CD4-positive, alpha-beta T cell (primary cell): ENCODE data around the gene C2CD4A. TPM values are rescaled to one million over a fixed set of nuclear protein-coding genes. Genes with fewer than 3 reads are reported as not detected.

Source experiments
- ATAC-seq: fragments of 200-7000 bp; cut with Tn5 transposase; one replicate; pipeline ENCODE4 v1.10.0; 2022; ENCODE audit warnings: mild to moderate bottlenecking; ENCODE audit not compliant: poor library complexity
- CTCF ChIA-PET: fragments of 350-600 bp; sonication (Branson Sonifier 250); formaldehyde crosslinking; loops from one replicate; lab custom pipeline; 2021; ENCODE audit warnings: antibody characterized with exemption, inconsistent platforms; lab: Charles Lee
- POLR2A ChIA-PET: fragments of 350-600 bp; sonication (Branson Sonifier 250); formaldehyde crosslinking; loops from one replicate; lab custom pipeline; 2021; ENCODE audit warnings: antibody characterized with exemption, inconsistent platforms; lab: Charles Lee
- DNase-seq, 14 experiments: peaks; one replicate each; pipeline ENCODE4 v3.0.0-alpha.2; 2013 to 2020; ENCODE audit warnings: mixed read lengths in 2 of 14
- H3K27ac ChIP-seq, 2 donors: one replicate each; pipeline versions ENCODE4 v1.5.1 to v1.7.0; 2013; ENCODE audit warnings: low read length in 2 of 2, low read depth in 1 of 2, mild to moderate bottlenecking in 1 of 2
- H3K27me3 ChIP-seq, 2 experiments: 1 replicate in 1 of 2; 2 replicates in 1 of 2; pipeline versions ENCODE4 v1.6.1 to v1.7.0; 2013; ENCODE audit warnings: low read length in 2 of 2, control low read depth in 1 of 2, mild to moderate bottlenecking in 1 of 2, moderate library complexity in 1 of 2; ENCODE audit not compliant: insufficient read depth in 2 of 2, control insufficient read depth in 1 of 2
- H3K36me3 ChIP-seq: one replicate; pipeline ENCODE4 v1.6.1; 2013; ENCODE audit warnings: low read length, control low read depth; ENCODE audit not compliant: insufficient read depth
- H3K4me1 ChIP-seq: one replicate; pipeline ENCODE4 v1.6.1; 2013; ENCODE audit warnings: low read length, control low read depth; ENCODE audit not compliant: insufficient read depth
- H3K4me3 ChIP-seq: one replicate; pipeline ENCODE4 v1.5.1; 2013; ENCODE audit warnings: mild to moderate bottlenecking, low read length, moderate library complexity
- H3K9me3 ChIP-seq, 2 experiments: 1 replicate in 1 of 2; 2 replicates in 1 of 2; pipeline versions ENCODE4 v1.6.1 to v1.7.0; 2013; ENCODE audit warnings: low read length in 2 of 2, mild to moderate bottlenecking in 2 of 2, control low read depth in 1 of 2, moderate library complexity in 1 of 2; ENCODE audit not compliant: control insufficient read depth in 1 of 2, insufficient read depth in 1 of 2
- H3K27ac Mint-ChIP-seq: one replicate; pipeline ENCODE4 v1.8.0; 2020; ENCODE audit warnings: mixed read lengths
- H3K27me3 Mint-ChIP-seq: one replicate; pipeline ENCODE4 v1.8.0; 2021; ENCODE audit warnings: mixed read lengths
- H3K36me3 Mint-ChIP-seq: one replicate; pipeline ENCODE4 v1.8.0; 2021; ENCODE audit warnings: low read depth, mixed read lengths
- H3K4me1 Mint-ChIP-seq: one replicate; pipeline ENCODE4 v1.8.0; 2021; ENCODE audit warnings: low read depth, mixed read lengths
- H3K4me3 Mint-ChIP-seq: one replicate; pipeline ENCODE4 v1.8.0; 2020; ENCODE audit warnings: mild to moderate bottlenecking, mixed read lengths
- H3K9me3 Mint-ChIP-seq: one replicate; pipeline ENCODE4 v1.8.0; 2020; ENCODE audit warnings: mixed read lengths
- CTCF ChIP-seq: fragments of 200-600 bp; IDR thresholded peaks from one replicate; pipeline ENCODE4 v1.8.0; 2022; ENCODE audit warnings: antibody characterized with exemption, mild to moderate bottlenecking
- intact Hi-C, 2 experiments: fragments of 100-400 bp; cut with DNase I in 1 of 2; cut with micrococcal nuclease in 1 of 2; formaldehyde crosslinking; loops; one replicate each; pipeline versions ENCODE4 v1.15.1 to v1.9.0; 2023 to 2025; cut with DNase I, micrococcal nuclease
- total RNA-seq, 174 experiments: library from RNA in 2 of 174; stranded (reverse) in 2 of 174; gene quantifications; one replicate each; pipeline ENCODE4 v1.2.3 and lab custom pipeline; 2021 to 2026

C2CD4A gene
- total RNA-seq, 2 experiments from 2014 or later, result 0.19 to 0.34 TPM

- Histone ChIP-seq H3K9me3 (no peaks in the 10 kb centered on the region), H3K27me3 (no peaks in the 10 kb centered on the region), H3K4me1 (peaks cover 8% of the 10 kb centered on the region), H3K4me3 (no peak overlapping the region), H3K27ac (no peak overlapping the region), H3K36me3 (no peaks in the 10 kb centered on the region)
- CTCF ChIA-PET, result interaction anchor here (2.3 kb wide), 1 partner anchor 10 kb away, joined by 10 read pairs; the partner anchor contains the start of gene VPS13C
- H3K9me3 Mint-ChIP-seq, result peaks cover 2% of the 10 kb centered on the region
- no peaks in the 10 kb centered on the region for H3K27me3 Mint-ChIP-seq
- no peak for DNase-seq
- no peak overlapping the region for H3K27ac Mint-ChIP-seq
- H3K36me3 Mint-ChIP-seq, result peaks cover 5% of the 10 kb centered on the region
- H3K4me3 Mint-ChIP-seq, result no peak overlapping the region
- intact Hi-C loops, result no loop called here
- H3K4me1 Mint-ChIP-seq, result peaks cover 71% of the 10 kb centered on the region
- POLR2A ChIA-PET, result no interaction called here
- no peak for ATAC-seq
- TF ChIP-seq CTCF, result no peak
Measured at GRCh38 chr15:62050115-62050514, 16.7 kb upstream of the C2CD4A start.

DNA sequence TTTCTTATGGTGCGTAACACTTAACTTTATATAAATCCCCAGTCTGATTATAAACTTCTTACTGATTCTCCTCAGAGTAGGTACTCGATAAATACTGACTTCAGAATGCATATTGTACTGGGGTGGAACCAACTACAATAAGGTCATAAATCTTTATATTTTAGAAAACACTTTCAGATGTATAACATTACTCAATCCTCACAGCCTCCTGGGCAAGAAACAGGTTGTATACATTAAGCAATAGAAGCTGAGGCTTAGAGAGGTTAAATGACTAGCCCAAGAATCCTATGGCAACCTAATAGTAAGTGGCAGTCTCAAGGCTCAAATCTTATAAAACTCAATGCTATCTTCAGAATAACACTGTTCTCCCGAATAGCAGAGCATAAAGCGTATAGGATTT lies 15.6 kb upstream of the C2CD4A start:
- Histone ChIP-seq H3K4me1 (peaks cover 8% of the 10 kb centered on the region), H3K9me3 (no peaks in the 10 kb centered on the region), H3K27ac (no peak overlapping the region), H3K36me3 (no peaks in the 10 kb centered on the region), H3K27me3 (no peaks in the 10 kb centered on the region), H3K4me3 (no peak overlapping the region)
- intact Hi-C loops, result loop anchor here in 1 of 2 experiments (1.0 kb wide), 1 partner anchor 8 kb away; no protein-coding TSS in a partner anchor
- ChIA-PET CTCF (interaction anchor here (2.3 kb wide), 1 partner anchor 9 kb away, joined by 10 read pairs; the partner anchor contains the start of gene VPS13C), POLR2A (no interaction called here)
- Mint-ChIP-seq H3K4me1 (peaks cover 68% of the 10 kb centered on the region), H3K36me3 (peaks cover 5% of the 10 kb centered on the region), H3K27me3 (no peaks in the 10 kb centered on the region), H3K27ac (peak overlapping the region; percentile 10), H3K9me3 (peaks cover 2% of the 10 kb centered on the region), H3K4me3 (no peak overlapping the region)
- TF ChIP-seq CTCF, result no peak
- DNase-seq, result no peak
- ATAC-seq, result no peak

DNA sequence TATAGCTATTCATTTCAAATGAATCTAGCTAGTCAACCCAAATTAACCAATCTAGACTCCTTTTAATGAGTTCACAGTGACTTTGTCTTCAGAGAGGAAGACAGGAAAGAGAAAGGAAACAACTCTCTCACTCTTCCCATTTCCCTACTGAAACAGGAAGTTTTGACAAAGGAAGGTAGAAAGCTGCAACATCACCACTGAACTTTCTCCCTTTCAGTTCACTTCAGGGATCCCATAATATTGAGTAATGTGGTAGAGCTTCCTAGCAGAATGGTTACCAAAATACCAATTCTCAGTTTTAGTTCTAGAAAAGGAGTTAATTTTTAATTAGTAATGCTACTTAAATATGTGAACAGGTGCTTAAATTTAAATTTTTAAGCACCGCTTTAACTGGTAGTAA lies 14.1 kb upstream of the C2CD4A start:
- H3K27ac ChIP-seq, result no peak overlapping the region
- Mint-ChIP-seq H3K4me3 (no peak overlapping the region), H3K27ac (no peak overlapping the region), H3K9me3 (peaks cover 2% of the 10 kb centered on the region), H3K27me3 (no peaks in the 10 kb centered on the region), H3K36me3 (peaks cover 15% of the 10 kb centered on the region), H3K4me1 (peaks cover 61% of the 10 kb centered on the region)
- CTCF ChIA-PET, result interaction anchor here (0.7 to 2.3 kb wide), 2 partner anchors 8 to 146 kb away, joined by 3 to 10 read pairs; partner anchors contain the start of gene VPS13C
- TF ChIP-seq CTCF, result no peak
- no peaks in the 10 kb centered on the region for H3K27me3 ChIP-seq
- no peak for DNase-seq
- H3K36me3 ChIP-seq, result no peaks in the 10 kb centered on the region
- H3K4me1 ChIP-seq, result peaks cover 7% of the 10 kb centered on the region
- intact Hi-C loops, result no loop called here
- H3K9me3 ChIP-seq, result no peaks in the 10 kb centered on the region
- POLR2A ChIA-PET, result interaction anchor here (0.8 kb wide), 1 partner anchor 60 kb away, joined by 3 read pairs; no protein-coding TSS in a partner anchor
- no peak for ATAC-seq
- H3K4me3 ChIP-seq, result no peak overlapping the region
